Activated effector memory CD4-positive, alpha-beta T cell treated with Interleukin-2 at 50 U/mL for 16 hours (primary cell): ENCODE measurements around the gene ASF1A.

Source experiments
- DNase-seq: peaks from one replicate; pipeline ENCODE4 v3.0.0-alpha.2; 2020

The ASF1A gene

DNA sequence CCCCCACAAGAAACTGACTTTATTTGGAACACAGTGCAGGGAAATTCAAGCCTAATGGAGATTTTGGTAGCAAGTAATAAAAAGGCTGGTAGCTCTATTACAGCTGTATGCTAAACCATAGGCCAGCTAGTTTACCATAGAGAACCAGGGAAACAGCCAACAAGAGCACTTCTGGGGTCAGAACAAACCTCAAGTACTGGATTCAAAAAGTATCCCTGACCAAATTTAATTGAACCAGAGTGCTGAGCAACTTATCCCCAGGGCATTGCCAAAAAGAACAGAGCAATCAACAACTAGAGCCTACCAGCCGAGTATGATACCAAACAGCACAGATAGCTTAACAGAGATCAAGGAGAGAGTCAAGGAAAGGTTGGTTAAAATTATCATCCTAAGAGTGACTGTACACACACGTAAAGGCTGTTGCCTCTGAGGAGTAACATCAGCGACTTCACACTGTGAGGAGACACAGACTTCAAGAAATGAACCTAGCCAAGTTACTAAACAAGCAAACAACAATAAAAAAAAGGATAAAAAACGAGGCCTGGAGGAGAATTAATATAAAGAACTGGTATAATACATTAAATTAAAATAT is 11.5 kb upstream of the ASF1A start:
- no peak for DNase-seq

DNA sequence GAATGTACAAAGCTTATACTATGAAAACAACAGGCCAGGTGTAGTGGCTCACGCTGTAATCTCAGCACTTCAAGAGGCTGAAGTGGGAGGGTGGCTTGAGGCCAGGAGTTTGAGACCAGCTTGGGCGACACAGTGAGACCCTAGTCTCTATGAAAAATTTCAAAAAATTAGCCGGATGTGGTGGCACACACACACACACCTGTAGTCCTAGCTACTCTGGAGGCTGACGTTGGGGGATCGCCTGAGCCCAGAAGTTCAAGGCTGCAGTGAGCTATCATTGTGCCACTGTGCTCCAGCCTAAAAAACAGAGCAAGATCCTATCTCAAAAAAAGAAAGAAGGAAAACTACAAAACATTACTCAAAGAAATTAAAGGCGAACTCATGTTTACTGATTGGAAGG is 7.3 kb upstream of the ASF1A start:
- no peak for DNase-seq

DNA sequence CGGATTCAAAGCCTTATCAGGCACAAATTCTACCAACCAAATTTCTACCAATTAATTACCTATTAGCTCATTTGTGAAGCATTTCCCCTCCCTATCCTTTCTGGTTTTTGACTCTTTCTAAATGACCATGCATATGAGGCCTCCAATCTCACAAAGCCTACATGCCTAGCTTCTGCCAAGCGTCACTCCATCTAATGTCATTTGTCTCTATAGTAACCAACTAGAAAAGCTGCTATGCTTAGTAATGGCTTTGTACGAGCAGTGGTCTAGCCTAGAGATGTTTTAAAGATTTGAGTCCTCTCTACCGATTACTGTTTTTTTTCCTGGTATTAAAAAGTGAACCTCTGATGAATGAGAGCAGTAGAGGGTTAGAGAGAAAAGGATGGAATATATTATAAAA is 4.8 kb upstream of the ASF1A start:
- no peak for DNase-seq

DNA sequence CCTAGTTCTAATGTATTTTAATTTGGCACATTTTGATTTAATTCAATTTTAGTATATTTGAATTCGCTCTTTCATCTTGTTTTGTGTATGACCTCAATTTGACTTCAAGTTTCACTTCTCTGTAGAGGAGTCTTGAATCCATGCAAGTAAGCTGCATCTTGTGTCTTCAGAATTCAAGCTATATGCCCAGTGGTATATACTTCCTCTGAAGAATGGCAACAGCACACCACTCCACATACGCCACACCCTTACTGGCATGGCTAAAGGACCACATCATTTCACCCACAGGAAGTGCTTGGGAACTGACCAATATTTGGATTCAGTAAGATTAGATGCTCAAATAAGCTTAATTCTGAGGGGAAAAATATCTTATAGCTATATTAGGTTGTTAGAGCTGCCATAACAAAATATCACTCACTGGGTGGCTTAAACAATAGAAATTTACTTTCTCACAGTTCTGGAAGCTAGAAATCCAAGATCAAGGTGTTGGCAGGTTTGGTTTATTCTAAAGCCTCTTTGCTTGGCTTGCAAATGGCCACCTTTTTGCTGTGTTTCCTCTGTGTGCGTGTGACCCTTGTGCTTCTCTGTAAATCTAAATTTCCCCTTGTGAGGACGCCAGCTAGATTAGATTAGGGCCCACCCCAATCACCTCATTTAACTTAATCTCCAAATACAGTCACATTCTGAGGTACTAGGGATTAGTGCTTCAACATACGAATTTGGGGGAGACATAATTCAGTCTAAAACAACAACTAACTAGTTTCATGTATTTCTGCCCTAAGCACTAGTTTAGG is 2.8 kb upstream of the ASF1A start:
- DNase-seq = no peak

DNA sequence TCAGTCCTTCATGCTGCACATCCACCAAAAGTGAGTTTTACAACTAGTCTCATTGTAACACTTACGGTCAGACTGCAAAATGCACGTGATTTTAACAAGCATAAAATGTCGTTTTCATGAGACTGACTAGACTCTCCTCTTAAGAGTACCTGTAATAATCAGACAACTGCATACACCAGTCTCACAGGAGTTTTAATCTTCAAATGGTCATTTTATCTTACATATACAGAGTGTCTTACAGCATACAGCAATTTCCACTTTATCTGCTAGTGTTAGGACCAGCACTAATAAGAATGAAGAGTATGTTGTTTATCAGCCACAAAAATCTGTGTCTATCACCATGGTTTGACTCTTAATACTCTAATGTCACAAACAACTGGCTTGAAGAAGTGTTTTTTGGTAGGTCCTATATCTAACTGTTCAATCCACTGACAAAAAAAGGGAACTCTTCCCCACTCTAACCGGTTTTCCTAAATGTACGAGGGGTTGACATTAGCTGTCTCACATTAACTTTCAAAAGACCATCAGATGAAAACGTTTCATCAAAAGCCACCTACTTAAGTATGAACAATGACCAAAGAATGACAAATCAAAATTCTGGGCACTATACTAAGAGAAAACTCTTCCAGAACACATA is 1.5 kb upstream of the ASF1A start:
- no peak for DNase-seq

DNA sequence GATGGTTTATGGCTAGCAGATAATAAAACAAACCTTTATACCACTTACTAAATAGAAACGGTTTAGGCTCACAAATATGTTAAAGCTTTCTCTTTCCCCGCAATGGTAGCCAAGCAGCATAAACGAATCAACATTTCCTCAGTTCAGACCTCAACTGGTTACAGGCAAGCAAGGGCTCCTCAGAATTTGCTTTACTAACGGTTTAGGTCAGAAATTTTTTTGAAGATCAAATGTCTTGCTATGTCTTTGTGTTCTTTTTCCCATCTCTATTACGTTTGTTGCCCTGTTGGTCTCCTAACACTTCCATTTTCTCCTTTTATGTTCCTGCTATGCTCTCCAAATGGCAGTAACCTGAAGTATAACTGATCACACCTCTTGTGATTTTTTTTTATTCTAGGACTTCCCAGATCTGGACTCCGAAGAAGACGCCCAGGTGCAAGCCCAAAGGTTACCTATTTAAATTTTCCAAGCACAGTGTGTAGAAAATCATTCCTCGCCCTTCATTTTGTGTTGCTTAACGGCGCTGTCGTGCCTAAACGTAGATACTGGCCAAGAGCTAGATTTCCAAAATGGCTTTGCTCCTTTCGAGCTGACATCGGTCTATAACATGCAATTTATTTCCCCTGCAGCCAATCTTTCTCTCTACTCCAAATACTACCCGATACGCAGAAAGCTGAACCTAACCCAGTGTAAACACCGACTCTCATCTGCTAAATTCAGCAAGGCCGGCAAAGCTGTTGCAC is 717 bp upstream of the ASF1A start:
- no peak for DNase-seq

DNA sequence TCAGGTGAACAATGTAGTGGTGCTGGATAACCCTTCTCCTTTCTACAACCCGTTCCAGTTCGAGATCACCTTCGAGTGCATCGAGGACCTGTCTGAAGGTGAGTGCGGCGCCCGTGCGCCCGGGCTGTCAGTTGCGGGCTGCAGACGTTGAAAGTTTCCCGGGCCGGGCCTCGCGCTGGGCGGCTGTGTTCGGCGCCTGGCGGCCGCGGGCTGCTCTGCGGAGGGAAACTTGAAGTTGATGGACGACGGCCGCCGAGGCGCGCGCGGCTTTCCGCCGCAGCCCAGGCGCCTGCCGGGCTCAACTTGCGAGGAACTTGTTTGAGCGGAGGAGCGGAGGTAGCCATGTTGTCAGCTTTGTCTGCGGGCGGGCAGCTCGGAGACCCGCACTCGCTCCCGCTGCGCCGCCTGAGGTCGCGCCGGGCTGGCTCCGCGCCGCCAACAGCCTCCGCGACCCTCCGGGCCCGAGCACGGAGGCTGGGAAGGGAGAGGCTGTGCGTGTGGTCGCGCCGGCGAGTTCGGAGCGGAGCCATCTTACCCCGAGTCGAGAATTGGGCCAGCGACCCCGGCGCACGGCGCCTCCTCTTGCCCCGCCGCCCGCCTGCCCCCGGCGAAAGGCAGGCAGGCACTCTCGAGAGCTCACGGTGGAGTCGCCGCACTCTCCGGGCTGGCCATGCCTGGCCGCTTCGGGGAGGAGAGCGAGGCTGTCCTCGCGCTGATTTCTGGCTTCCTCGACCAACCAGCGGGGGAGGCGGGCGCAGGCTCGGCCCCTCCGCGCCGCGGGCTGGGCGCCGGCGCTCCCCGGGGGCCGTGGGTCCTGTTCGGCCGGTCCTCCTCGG is 691 bp downstream of the ASF1A start:
- peak; percentile 56 for DNase-seq

DNA sequence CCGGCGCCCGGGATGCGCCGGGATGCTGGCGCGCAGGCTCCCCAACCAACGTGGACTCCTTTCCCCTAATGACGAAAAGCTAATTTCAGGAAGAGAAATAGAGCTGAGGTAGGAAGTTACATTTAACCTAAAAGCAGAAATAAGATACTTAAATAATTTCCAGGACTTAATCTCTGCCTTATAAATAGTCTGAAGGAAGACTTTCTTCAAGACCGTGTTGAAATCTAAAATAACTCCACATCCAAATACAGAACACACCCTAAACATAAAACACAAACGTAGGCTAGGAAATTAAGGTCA is 1.3 kb downstream of the ASF1A start:
- no peak for DNase-seq

DNA sequence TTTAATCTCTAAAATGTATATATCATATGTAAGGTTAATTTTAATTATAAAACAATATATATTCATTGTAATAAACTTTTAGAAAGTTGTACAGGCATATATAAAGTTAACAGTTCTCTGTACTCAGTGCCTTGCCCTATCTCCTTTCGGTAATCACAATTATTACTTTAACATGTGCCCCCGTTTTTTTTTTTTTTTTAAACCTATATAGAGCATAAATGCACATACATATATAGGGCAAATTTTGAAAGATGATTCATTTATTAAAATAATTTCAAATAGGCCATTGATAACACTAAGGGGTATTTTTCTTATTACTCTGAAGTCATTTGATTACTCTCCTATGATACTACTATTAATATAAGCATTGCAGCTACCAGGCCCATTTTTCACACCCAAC is 1.9 kb downstream of the ASF1A start:
- DNase-seq = no peak

DNA sequence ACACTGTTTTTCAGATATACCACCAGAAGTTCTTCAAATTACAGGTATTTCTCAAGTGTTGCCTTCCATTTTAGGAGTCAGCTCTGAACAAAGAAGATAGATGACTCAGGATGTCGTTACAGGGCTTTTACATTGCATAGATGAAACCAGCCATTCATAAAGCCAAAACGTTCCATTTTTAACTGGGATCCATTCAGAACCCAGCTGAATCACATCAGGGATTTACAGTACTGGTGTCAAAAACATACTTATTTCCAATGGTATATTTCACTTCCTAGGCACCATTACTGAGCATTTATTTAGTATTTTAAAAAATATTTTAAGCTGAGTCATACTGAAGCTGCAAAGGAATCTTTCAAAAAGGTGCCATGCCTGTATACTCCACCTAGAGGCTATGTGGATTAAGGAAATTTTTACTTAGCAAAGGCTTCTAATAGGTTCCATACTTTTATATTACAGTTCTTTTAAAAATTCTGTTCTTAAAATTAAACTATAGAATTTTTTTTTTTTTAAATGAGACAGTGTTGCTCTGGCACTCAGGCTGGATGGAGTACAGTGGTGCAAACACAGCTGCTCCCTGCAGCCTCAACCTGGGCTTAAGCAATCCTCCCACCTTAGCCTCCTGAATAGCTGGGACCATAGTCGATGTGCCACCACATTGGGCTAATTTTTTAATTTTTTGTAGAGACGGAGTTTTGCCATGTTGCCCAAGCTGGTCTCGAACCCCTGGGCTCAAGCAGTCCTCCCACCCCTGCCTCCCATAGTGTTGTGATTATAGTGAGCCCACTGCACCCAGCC is 2.6 kb downstream of the ASF1A start:
- no peak for DNase-seq

DNA sequence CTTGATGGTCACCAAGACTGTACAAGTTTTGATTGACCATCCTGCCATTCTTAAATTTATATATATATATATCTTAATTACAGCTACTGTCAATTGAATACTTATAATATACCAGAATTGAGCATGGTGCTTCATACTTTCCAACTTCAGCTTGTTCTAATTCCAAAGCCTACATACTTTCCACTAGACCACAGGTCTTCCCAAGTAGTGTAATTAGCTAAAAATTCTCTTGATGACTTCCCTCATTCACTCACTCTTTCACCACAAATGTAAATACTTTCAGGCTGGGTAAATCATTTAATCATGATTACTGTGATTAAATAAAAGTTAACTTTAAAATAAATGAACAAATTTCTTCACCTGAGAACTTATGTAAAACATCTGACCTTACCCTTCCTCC is 3.4 kb downstream of the ASF1A start:
- DNase-seq = no peak

DNA sequence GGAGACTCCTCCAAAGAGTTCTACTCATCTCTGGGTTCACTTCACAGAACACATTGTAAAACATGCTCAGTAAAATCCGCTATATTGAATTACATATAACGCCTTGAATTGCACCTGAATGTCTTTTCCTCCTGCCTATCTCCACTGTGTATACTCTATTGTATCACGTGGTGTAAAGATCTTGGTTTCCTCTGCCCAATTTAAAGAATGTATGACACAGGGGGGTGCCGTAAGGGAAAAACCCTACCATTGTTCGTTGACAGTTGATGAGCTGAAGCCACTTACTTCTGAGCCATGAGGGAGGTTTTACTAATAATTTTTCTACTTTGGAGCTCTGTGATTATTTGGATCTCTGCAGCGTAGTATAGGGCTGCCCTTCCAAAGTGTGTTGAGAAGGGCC is 6.0 kb downstream of the ASF1A start:
- DNase-seq = no peak

DNA sequence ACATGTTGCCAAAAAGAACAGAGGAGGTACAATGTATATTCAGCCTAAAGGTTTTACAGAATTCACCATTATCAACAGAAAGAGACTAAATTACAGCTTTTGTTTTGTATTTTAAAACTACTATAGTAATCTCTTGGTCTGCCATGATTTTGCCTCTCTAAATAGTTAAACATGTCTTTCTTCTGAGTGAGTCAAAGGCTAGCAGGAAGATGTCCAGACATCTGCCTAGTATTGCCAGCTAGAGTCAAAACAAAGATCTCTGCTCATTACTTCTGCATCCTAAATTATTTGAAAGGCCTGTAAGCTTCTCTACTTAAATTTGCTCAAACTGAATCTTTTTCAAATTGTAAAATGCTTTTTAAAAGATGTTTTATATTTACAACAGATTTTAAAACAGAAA is 8.8 kb downstream of the ASF1A start:
- DNase-seq = no peak

DNA sequence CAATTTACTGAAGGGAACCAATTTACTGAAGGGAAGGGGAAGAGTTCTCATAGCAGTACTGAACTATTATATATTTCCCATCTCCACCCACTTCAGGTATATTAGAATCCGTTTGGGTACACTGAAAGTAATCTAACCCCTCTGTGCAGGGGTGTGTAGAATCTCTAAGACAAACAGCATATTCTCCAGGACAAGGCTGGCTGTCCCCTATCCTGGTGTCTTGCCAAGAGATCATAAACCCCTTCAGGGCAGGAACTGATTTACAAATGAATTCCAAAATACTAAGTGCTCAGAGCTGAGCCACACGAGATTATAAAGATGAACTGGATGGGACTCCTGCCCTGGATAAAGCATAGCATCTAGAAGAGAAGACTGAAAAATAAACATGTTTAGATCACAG is 9.2 kb downstream of the ASF1A start:
- DNase-seq = no peak

DNA sequence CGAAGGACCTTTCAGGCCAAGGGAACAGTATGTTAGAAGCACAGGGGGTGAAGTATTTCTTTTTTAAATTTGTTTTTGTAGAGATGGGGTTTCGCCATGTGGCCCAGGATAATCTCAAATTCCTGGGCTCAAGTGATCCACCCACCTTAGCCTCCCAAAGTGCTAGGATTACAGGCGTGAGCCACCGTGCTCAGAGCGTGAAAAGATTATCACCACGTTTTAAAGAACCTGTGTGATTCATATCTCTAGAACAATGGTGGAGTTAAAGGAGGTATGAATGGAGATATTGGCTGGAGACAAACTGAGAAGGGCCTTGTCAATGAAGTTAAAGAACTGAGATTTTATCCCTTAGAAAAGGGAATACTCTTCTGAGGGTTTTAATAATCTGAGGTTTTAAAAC is 9.7 kb downstream of the ASF1A start:
- no peak for DNase-seq

DNA sequence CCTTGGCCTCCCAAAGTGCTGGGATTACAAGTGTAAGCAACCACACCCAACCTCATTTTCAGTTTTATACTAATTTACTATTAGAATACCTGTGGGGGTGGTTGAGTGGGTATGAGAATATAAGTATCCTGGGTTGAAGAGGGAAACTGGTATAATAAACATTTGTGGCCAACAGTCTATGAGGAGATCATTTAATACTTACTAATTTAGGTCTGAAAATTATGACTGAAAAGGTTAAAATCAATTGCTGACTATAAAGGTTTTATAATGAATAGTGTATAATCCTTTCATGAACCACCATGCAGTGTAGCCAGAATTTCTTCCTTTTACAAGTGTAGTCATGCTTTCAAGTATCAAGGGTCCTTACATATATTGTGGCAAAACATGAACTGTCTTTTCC is 11.1 kb downstream of the ASF1A start:
- no peak for DNase-seq

DNA sequence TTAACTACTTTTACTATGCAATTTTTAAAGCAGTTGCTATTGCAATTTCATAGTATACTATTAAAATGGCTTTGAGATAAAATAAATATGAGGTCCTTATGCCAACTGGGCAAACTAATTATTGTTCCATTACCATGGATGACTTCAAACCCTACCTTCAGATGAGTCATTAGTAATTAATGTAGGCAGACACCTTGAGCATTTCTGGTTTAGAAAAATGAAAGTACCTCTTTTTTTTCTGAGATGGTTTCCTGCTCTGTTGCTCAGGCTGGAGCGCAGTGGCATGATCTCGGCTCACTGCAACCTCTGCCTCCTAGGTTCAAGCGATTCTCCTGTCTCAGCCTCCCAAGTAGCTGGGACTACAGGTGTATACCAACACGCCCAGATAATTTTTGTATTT is 11.9 kb downstream of the ASF1A start:
- DNase-seq = no peak

DNA sequence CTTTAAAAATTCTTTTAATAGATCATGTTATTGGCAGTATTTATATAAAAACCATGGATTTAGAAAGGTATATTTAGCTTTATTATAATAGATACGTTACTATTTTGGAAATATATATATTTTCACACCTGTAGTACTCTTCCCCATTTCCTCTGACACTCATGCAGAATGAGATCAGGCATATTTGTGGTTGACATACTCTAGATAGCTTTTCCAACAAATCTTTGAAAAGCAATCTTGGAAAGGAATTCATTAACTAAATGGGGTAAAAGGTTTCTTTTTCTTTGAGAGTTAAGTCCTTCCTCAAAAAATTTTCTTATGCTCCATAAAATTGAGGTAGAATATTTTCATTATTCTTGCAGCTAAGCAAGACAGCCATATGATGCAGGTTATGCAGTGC is 14.5 kb downstream of the ASF1A start:
- DNase-seq = no peak

DNA sequence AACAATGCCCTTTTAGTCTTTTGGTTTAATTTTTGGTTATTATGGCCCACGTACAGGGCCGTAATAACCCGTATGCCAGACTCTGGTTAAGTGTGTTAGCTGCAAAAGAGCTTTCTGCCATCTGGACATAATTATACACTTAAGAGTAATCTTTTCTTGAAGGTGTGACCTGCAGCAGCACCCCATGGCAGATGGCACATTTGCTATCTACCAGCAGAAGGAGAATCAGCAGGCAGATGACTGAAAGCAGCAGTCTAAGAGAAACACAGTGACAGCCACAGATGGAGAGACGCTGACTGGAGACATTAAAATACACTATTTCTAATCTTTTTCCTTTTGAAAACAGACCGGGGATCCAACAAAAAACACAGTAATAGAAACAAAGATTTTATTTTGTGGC is 18.7 kb downstream of the ASF1A start:
- DNase-seq = no peak

DNA sequence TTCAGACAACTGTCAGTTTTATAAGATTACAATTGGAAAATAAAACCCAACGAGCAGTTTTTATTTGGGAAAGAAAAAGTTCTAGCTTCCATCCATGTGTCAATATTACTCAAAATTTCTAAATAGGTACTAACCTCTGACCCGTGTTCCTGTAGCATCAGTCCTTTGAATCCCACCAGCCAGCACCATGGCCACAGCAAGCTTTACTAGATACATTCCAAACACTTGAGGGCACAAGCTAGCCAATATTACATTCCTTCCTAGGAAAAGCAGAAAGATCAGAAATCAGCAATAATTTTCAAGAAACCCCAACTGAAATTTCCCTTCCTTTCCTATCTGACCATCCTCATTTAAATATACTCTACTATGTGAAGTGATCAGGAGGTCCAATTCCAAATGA is 19.2 kb downstream of the ASF1A start:
- no peak for DNase-seq

DNA sequence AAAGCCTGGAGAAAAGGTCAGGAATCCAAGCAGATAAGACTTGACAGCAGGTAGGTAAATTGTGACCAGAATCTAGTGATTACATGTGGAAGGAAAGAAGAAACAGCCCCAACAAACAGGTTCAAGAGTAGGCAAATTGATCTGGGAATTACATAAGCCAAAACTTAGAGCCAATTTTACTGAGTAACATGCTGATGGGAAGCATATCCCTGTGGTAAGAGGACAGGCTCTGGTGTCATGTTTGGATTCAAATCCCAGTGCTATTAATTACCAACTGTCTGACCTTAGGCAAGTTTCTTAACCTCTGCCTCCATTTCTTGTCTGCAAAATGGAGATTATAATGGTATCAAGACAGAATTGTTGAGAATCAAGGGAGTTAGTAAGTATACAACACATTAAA is 20.6 kb downstream of the ASF1A start:
- no peak for DNase-seq
